Naive thymus-derived CD8-positive, alpha-beta T cell (primary cell): Measurements from ENCODE around the gene PLTP. TPM values are rescaled to one million over a fixed set of nuclear protein-coding genes. Genes with fewer than 3 reads are reported as not detected.
"Not testable (repeated sequence)": the region's sequence is repeated elsewhere in the genome, so short reads cannot be mapped to it uniquely, and the experiment has no call there.

ENCODE experiments used
- ATAC-seq, 2 donors: fragments of 150-1000 bp; cut with Tn5 transposase in 1 of 2; sonication (Bioruptor Pico), chemical (Tn5 transposase) in 1 of 2; 1 replicate in 1 of 2; 2 replicates in 1 of 2; pipeline ENCODE4 v1.10.0; 2021; ENCODE audit warnings: mild to moderate bottlenecking in 2 of 2, moderate library complexity in 2 of 2
- POLR2A ChIA-PET: fragments of 350-600 bp; sonication (Branson Sonifier 250); formaldehyde crosslinking; loops from one replicate; lab custom pipeline; 2021; ENCODE audit warnings: antibody characterized with exemption; lab: Charles Lee
- DNase-seq, 10 donors: peaks; one replicate each; pipeline versions ENCODE4 v3.0.0 to v3.0.0-alpha.2; 2020 to 2022
- H3K27ac Mint-ChIP-seq, 10 donors: one replicate each; pipeline ENCODE4 v1.8.0; 2020 to 2022; ENCODE audit warnings: mild to moderate bottlenecking in 10 of 10, mixed read lengths in 10 of 10, moderate library complexity in 4 of 10, inconsistent platforms in 1 of 10
- H3K27me3 Mint-ChIP-seq, 5 donors: one replicate each; pipeline ENCODE4 v1.8.0; 2021 to 2022; ENCODE audit warnings: mixed read lengths in 5 of 5
- H3K36me3 Mint-ChIP-seq, 3 donors: one replicate each; pipeline ENCODE4 v1.8.0; 2020 to 2022; ENCODE audit warnings: mixed read lengths in 3 of 3, mild to moderate bottlenecking in 2 of 3, inconsistent platforms in 1 of 3
- H3K4me1 Mint-ChIP-seq, 4 donors: one replicate each; pipeline ENCODE4 v1.8.0; 2021 to 2022; ENCODE audit warnings: mixed read lengths in 4 of 4
- H3K4me3 Mint-ChIP-seq, 10 donors: one replicate each; pipeline ENCODE4 v1.8.0; 2020 to 2022; ENCODE audit warnings: mild to moderate bottlenecking in 10 of 10, mixed read lengths in 10 of 10, moderate library complexity in 6 of 10, inconsistent platforms in 1 of 10
- H3K9me3 Mint-ChIP-seq, 9 donors: one replicate each; pipeline ENCODE4 v1.8.0; 2020 to 2022; ENCODE audit warnings: mixed read lengths in 9 of 9, mild to moderate bottlenecking in 3 of 9, inconsistent platforms in 1 of 9, moderate library complexity in 1 of 9
- polyA plus RNA-seq, 3 donors: library from polyadenylated mRNA; unstranded; fragments of 300-500 nt; fragmentation: Illumina TruSeq; gene quantifications; one replicate each; pipeline ENCODE4 v1.2.3, GENCODE V29; 2021
- total RNA-seq, 8 experiments: library from RNA in 2 of 8; stranded (reverse) in 2 of 8; gene quantifications; one replicate each; pipeline ENCODE4 v1.2.3 and lab custom pipeline; 2021 to 2026

Gene PLTP
- total and polyA plus RNA-seq, 5 experiments from 2014 or later: 0.18 to 2.2 (median 0.48) TPM; not detected in 1

- Mint-ChIP-seq H3K27ac (peak overlapping the region in 1 of 10 donors; percentile 35), H3K36me3 (peaks cover 0 to 12% (median 7%) of the 10 kb centered on the region in 3 donors), H3K27me3 (no peaks in the 10 kb centered on the region), H3K9me3 (no peaks in the 10 kb centered on the region), H3K4me1 (no peaks in the 10 kb centered on the region), H3K4me3 (no peak overlapping the region)
- ATAC-seq (no peak), DNase-seq (no peak)
- POLR2A ChIA-PET: interaction anchor here (1.0 kb wide), 1 partner anchor 35 kb away, joined by 3 read pairs; no protein-coding TSS in a partner anchor
Observed at GRCh38 chr20:45902199-45902701, 9.7 kb downstream of the PLTP start.

- not testable (repeated sequence) for H3K27ac Mint-ChIP-seq, H3K4me1 Mint-ChIP-seq, DNase-seq, H3K4me3 Mint-ChIP-seq, H3K27me3 Mint-ChIP-seq, H3K9me3 Mint-ChIP-seq, ATAC-seq
- POLR2A ChIA-PET: interaction anchor here (1.1 kb wide), 1 partner anchor 13 kb away, joined by 3 read pairs; no protein-coding TSS in a partner anchor
- peaks cover 0 to 20% (median 7%) of the 10 kb centered on the region in 3 donors for H3K36me3 Mint-ChIP-seq
Observed at GRCh38 chr20:45901332-45901731, 10.6 kb downstream of the PLTP start.

- peak overlapping the region in 1 of 10 donors; percentile 78 for H3K27ac Mint-ChIP-seq
- POLR2A ChIA-PET: interaction anchor here (1.0 to 1.1 kb wide), 2 partner anchors 8 to 12 kb away, joined by 3 to 6 read pairs; partner anchors contain the start of genes CTSA and NEURL2
Observed at GRCh38 chr20:45899046-45899835, 12.7 kb downstream of the PLTP start.

GRCh38 chr20:45898285-45898684 is 13.7 kb downstream of the PLTP start:
- POLR2A ChIA-PET: interaction anchor here (3.0 kb wide), 1 partner anchor 36 kb away, joined by 11 read pairs; the partner anchor contains the start of gene PCIF1
- ATAC-seq (no peak), DNase-seq (no peak)
- Mint-ChIP-seq H3K9me3 (no peaks in the 10 kb centered on the region), H3K27ac (peak overlapping the region in 1 of 10 donors; percentile 78), H3K27me3 (no peaks in the 10 kb centered on the region), H3K4me1 (peaks cover 0 to 8% (median 6%) of the 10 kb centered on the region in 4 donors), H3K36me3 (peaks cover 0 to 38% (median 7%) of the 10 kb centered on the region in 3 donors), H3K4me3 (no peak overlapping the region)

More at GRCh38 chr20:45899046-45899835, 12.7 kb downstream of the PLTP start:
- Mint-ChIP-seq H3K36me3 (peaks cover 0 to 32% (median 7%) of the 10 kb centered on the region in 3 donors), H3K4me3 (no peak overlapping the region), H3K27me3 (no peaks in the 10 kb centered on the region), H3K4me1 (peaks cover 0 to 1% (median under 1%) of the 10 kb centered on the region in 4 donors), H3K9me3 (no peaks in the 10 kb centered on the region)
- no peak for ATAC-seq
- no peak for DNase-seq

GRCh38 chr20:45897692-45898091 is 14.3 kb downstream of the PLTP start:
- Mint-ChIP-seq H3K4me3 (no peak overlapping the region), H3K27ac (no peak overlapping the region), H3K27me3 (no peaks in the 10 kb centered on the region), H3K36me3 (peaks cover 0 to 38% (median 9%) of the 10 kb centered on the region in 3 donors), H3K9me3 (no peaks in the 10 kb centered on the region), H3K4me1 (peaks cover 3 to 14% (median 12%) of the 10 kb centered on the region in 4 donors)
- no peak for DNase-seq
- POLR2A ChIA-PET: interaction anchor here (3.0 kb wide), 1 partner anchor 37 kb away, joined by 11 read pairs; the partner anchor contains the start of gene PCIF1
- no peak for ATAC-seq

GRCh38 chr20:45897289-45897688 is 14.7 kb downstream of the PLTP start:
- POLR2A ChIA-PET: interaction anchor here (3.0 kb wide), 1 partner anchor 37 kb away, joined by 11 read pairs; the partner anchor contains the start of gene PCIF1
- DNase-seq (no peak), ATAC-seq (no peak)
- H3K4me1 Mint-ChIP-seq: peaks cover 7 to 18% (median 16%) of the 10 kb centered on the region in 4 donors
- H3K9me3 Mint-ChIP-seq: no peaks in the 10 kb centered on the region
- H3K36me3 Mint-ChIP-seq: peaks cover 0 to 38% (median 9%) of the 10 kb centered on the region in 3 donors
- H3K27ac Mint-ChIP-seq: no peak overlapping the region
- no peak overlapping the region for H3K4me3 Mint-ChIP-seq
- no peaks in the 10 kb centered on the region for H3K27me3 Mint-ChIP-seq

GRCh38 chr20:45896641-45897161 is 15.3 kb downstream of the PLTP start:
- ATAC-seq: no peak
- DNase-seq: no peak
- Mint-ChIP-seq H3K9me3 (no peaks in the 10 kb centered on the region), H3K4me1 (peaks cover 10 to 24% (median 20%) of the 10 kb centered on the region in 4 donors), H3K27ac (no peak overlapping the region), H3K36me3 (peaks cover 0 to 38% (median 9%) of the 10 kb centered on the region in 3 donors), H3K27me3 (no peaks in the 10 kb centered on the region), H3K4me3 (no peak overlapping the region)
- POLR2A ChIA-PET: interaction anchor here (3.0 kb wide), 1 partner anchor 38 kb away, joined by 11 read pairs; the partner anchor contains the start of gene PCIF1

DNA sequence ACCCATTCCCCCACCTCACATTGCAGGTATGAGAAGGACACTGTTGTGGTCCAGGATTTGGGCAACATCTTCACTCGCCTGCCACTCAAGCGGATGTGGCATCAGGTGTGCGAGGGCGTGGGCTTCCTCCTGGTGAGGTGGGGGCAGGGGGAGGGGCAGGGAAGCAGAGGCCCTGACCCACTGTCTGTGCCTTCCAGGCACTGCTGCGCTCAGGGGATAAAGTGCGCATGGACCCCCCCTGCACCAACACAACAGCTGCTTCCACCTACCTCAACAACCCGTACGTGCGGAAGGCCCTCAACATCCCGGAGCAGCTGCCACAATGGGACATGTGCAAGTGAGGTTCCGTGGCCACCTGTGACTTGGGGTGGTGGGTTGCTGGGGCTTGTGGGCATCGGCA is 17.2 kb downstream of the PLTP start:
- Mint-ChIP-seq H3K9me3 (no peaks in the 10 kb centered on the region), H3K36me3 (peaks cover 0 to 38% (median 9%) of the 10 kb centered on the region in 3 donors), H3K27ac (peak overlapping the region in 1 of 10 donors; percentile 56), H3K27me3 (no peaks in the 10 kb centered on the region), H3K4me3 (no peak overlapping the region), H3K4me1 (peaks cover 13 to 33% (median 32%) of the 10 kb centered on the region in 4 donors)
- no peak for DNase-seq
- POLR2A ChIA-PET: interaction anchor here (0.8 to 7.4 kb wide), 2 partner anchors 13 to 41 kb away, joined by 3 to 120 read pairs; partner anchors contain the start of gene PCIF1
- no peak for ATAC-seq

DNA sequence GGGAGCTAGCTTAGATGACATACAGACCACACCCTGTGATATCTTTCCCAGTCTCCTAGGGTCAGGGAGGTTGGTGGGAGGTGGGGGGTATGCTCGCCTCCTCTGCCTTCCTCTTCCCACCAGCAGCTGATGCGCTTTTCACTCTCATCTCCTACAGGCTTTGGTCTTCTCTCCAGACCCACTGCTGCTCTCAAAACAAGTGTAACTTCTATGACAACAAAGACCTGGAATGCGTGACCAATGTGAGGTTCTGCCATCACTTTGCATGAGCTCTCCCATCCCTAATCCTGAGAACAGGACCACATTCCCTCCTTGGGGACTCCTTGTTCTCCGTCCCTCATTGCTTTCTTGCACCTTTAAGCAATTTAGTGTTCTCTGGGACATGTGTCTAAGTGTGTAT is 18.1 kb downstream of the PLTP start:
- peaks cover 0 to 35% (median 9%) of the 10 kb centered on the region in 3 donors for H3K36me3 Mint-ChIP-seq
- ATAC-seq: no peak
- DNase-seq: no peak
- H3K27me3 Mint-ChIP-seq: no peaks in the 10 kb centered on the region
- H3K9me3 Mint-ChIP-seq: no peaks in the 10 kb centered on the region
- H3K27ac Mint-ChIP-seq: peak overlapping the region in 6 of 10 donors; percentile 32 to 88 (median 66)
- H3K4me3 Mint-ChIP-seq: peak overlapping the region in 8 of 10 donors; percentile 16 to 58 (median 43)
- POLR2A ChIA-PET: interaction anchor here (7.4 kb wide), 1 partner anchor 42 kb away, joined by 120 read pairs; the partner anchor contains the start of gene PCIF1
- H3K4me1 Mint-ChIP-seq: peaks cover 13 to 39% (median 36%) of the 10 kb centered on the region in 4 donors

- Mint-ChIP-seq H3K27ac (peak overlapping the region; percentile 19 to 96 (median 84)), H3K9me3 (no peaks in the 10 kb centered on the region), H3K36me3 (peaks cover 0 to 33% (median 9%) of the 10 kb centered on the region in 3 donors), H3K4me3 (peak overlapping the region; percentile 92 to 96 (median 94)), H3K4me1 (peaks cover 13 to 40% (median 39%) of the 10 kb centered on the region in 4 donors), H3K27me3 (no peaks in the 10 kb centered on the region)
- POLR2A ChIA-PET: interaction anchor here (0.8 to 7.4 kb wide), 7 partner anchors 10 to 79 kb away, joined by 3 to 120 read pairs (median 5); partner anchors contain the start of genes ACOT8, PCIF1, ZNF335 and ZSWIM1
- ATAC-seq: no peak
- no peak for DNase-seq
Observed at GRCh38 chr20:45892828-45893500, 19.0 kb downstream of the PLTP start.

DNA sequence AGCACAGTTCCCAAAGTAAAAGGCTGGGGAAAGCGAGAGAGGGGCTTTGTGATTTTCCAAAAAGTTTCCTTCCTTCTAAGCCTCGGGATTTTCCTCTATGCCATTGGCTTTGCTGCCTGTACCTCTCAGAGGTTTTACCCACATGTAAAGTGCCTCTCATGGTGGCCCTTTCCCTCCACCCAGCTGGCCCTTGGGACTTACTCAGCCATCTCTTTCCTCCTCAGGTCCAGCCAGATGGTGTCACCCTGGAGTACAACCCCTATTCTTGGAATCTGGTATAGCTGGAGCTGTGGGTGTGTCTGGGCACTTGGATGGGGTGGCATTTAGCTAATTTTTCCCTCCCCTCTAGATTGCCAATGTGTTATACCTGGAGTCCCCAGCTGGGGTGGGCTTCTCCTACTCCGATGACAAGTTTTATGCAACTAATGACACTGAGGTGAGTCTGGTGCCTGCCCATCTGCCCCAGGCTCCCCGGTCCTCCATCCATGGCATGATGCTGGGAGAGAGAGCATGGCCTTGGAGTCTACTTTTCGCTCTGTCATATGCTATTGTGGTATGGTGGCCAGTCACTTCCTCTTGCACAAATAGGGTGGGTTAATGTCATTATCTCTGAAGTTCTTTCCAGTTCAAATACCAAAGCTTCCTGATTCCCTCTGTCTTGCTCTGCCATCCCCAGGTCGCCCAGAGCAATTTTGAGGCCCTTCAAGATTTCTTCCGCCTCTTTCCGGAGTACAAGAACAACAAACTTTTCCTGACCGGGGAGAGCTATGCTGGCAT is 19.7 kb downstream of the PLTP start:
- POLR2A ChIA-PET: interaction anchor here (0.8 to 7.4 kb wide), 8 partner anchors 9 to 80 kb away, joined by 3 to 120 read pairs (median 5); partner anchors contain the start of genes ACOT8, PCIF1, ZNF335 and ZSWIM1
- ATAC-seq (no peak), DNase-seq (no peak)
- Mint-ChIP-seq H3K27me3 (no peaks in the 10 kb centered on the region), H3K4me1 (peaks cover 13 to 45% (median 43%) of the 10 kb centered on the region in 4 donors), H3K36me3 (peaks cover 0 to 27% (median 2%) of the 10 kb centered on the region in 3 donors), H3K27ac (peak overlapping the region; percentile 19 to 96 (median 79)), H3K4me3 (peak overlapping the region; percentile 92 to 96 (median 94)), H3K9me3 (no peaks in the 10 kb centered on the region)
